ENCODE results near the gene RNASEH2B.

DNA sequence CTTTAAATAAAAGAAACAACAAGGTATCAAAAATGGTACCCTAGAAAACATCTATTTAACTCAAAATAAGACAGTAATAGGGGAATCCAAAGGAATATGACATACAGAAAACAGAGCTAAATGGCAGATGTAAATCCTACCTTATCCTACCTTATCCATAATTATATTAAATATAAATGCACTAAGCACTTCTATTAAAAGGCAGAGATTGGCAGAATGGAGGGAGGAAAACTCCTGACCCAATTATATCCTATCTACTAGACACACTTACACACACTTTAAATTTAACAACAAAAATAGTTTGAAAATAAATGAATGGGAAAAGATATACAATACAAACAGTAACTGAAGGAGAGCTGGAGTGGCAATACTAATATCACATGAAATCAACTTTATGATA lies 14.4 kb downstream of the RNASEH2B start:
- TF ChIP-seq, protein P1, sequence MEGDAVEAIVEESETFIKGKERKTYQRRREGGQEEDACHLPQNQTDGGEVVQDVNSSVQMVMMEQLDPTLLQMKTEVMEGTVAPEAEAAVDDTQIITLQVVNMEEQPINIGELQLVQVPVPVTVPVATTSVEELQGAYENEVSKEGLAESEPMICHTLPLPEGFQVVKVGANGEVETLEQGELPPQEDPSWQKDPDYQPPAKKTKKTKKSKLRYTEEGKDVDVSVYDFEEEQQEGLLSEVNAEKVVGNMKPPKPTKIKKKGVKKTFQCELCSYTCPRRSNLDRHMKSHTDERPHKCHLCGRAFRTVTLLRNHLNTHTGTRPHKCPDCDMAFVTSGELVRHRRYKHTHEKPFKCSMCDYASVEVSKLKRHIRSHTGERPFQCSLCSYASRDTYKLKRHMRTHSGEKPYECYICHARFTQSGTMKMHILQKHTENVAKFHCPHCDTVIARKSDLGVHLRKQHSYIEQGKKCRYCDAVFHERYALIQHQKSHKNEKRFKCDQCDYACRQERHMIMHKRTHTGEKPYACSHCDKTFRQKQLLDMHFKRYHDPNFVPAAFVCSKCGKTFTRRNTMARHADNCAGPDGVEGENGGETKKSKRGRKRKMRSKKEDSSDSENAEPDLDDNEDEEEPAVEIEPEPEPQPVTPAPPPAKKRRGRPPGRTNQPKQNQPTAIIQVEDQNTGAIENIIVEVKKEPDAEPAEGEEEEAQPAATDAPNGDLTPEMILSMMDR (IDR thresholded peaks at IDR 0.05; ENCODE audit: poor library complexity, severe bottlenecking) = no peak
- no peak for TF ChIP-seq EZH2 (IDR thresholded peaks at IDR 0.05; ENCODE audit: borderline replicate concordance, insufficient read depth, low read length, poor library complexity, severe bottlenecking)

Measured in neural cell (in vitro differentiated cells).